Measurements from ENCODE around the gene INTS3. TPM values are rescaled to one million over a fixed set of nuclear protein-coding genes. Genes with fewer than 3 reads are reported as not detected.

INTS3 gene
- total RNA-seq, 4 donors from 2014 or later, result 16.1 to 28.0 (median 19.9) TPM

- H3K36me3 ChIP-seq, result no peaks in the 10 kb centered on the region
- no peak overlapping the region for H3K27ac ChIP-seq
- intact Hi-C loops (cut with DNase I; ENCODE audit: low total_unique reads), result no loop called here
- in situ Hi-C loops (cut with MboI; ENCODE audit: low sequenced_read_pairs in 4 of 4), result loop anchor here in 1 of 4 donors (25.0 kb wide), 1 partner anchor 294 kb away; the partner anchor contains the start of genes JTB, RAB13 and RPS27
- ATAC-seq (no peak), DNase-seq (no peak)
- H3K4me1 ChIP-seq, result no peaks in the 10 kb centered on the region
- no peaks in the 10 kb centered on the region for H3K9me3 ChIP-seq
- TF ChIP-seq POLR2A (IDR thresholded peaks at IDR 0.05) (no peak), CTCF (IDR thresholded peaks at IDR 0.05 in 4 of 5, conservative IDR thresholded peaks at IDR 0.05 in 1 of 5) (no peak)
- no peaks in the 10 kb centered on the region for H3K27me3 ChIP-seq
- H3K4me3 ChIP-seq, result no peak overlapping the region
Measured at GRCh38 chr1:153693466-153693865, 34.4 kb upstream of the INTS3 start.

DNA sequence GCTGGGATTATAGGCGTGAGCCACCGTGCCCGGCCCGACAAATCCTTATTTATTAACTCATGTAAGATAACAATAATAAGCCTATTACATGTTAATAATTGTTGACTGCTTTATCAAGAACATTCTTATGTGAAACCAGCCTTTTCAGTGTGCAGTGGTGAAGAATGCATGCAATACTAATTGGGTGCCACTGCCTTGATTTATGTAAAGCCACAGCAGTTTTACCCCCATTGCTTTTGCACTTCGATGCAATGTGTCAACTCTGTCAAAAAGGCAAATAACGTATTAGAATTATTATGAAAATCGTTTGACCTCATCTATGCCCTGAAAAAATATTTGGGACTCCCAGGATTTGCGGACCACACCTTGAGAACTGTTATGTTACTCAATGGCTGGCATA lies 31.1 kb upstream of the INTS3 start:
- Histone ChIP-seq H3K36me3 (no peaks in the 10 kb centered on the region), H3K9me3 (no peaks in the 10 kb centered on the region), H3K4me3 (no peak overlapping the region), H3K4me1 (peaks cover 0 to 4% of the 10 kb centered on the region in 2 donors), H3K27me3 (no peaks in the 10 kb centered on the region), H3K27ac (peak overlapping the region in 3 of 4 donors; percentile 63 to 79 (median 72))
- no peak for DNase-seq
- intact Hi-C loops (cut with DNase I; ENCODE audit: low total_unique reads), result no loop called here
- ATAC-seq, result no peak
- in situ Hi-C loops (cut with MboI; ENCODE audit: low sequenced_read_pairs in 4 of 4), result loop anchor here in 1 of 4 donors (25.0 kb wide), 1 partner anchor 291 kb away; the partner anchor contains the start of genes JTB, RAB13 and RPS27
- TF ChIP-seq CTCF (IDR thresholded peaks at IDR 0.05 in 4 of 5, conservative IDR thresholded peaks at IDR 0.05 in 1 of 5), result no peak
- no peak for TF ChIP-seq POLR2A (IDR thresholded peaks at IDR 0.05)

DNA sequence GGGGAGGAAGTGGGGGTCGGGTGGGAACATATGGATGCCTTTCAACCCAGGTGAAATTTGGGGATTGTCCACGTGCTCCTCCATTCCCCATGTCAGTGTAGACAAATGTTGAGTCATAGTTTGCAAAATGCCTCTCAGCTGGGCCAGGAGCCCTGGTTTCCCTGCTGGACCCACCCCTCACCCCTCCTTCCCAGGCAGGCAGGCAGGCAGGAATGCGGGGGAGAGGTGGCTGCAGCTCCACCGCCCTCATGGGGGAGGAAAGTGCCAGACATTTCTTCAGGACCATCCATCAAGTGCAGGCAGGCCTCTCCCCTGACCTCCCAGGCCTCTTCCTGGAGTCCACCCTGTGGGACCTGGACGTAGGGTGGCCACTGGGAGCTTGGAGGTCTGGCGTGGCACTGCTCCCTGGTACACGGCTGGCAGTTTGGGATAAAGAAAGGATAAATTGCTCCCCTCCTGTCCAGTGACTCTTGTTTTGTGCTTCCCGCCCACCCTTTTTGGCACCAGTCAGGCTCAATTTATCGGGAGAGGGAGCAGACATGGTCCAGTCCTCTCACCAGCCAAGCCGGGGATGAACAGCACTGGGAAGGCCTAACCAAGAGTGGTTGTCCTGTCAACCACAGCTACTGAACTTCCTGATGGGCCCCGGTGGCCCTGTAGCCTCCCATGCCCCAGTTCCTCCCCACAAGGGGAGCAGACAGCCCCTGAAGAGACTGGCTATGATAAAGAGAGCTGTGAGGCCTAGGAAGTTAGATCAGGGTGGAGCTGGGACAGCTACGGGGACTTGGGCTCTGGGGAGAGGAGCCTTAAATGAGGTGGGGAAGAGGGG lies 30.4 kb upstream of the INTS3 start:
- no peaks in the 10 kb centered on the region for H3K9me3 ChIP-seq
- no peaks in the 10 kb centered on the region for H3K36me3 ChIP-seq
- H3K4me3 ChIP-seq, result no peak overlapping the region
- DNase-seq, result no peak
- H3K27ac ChIP-seq, result peak overlapping the region; percentile 63 to 79 (median 69)
- TF ChIP-seq CTCF (IDR thresholded peaks at IDR 0.05 in 4 of 5, conservative IDR thresholded peaks at IDR 0.05 in 1 of 5), result no peak
- TF ChIP-seq POLR2A (IDR thresholded peaks at IDR 0.05), result no peak
- H3K27me3 ChIP-seq, result no peaks in the 10 kb centered on the region
- in situ Hi-C loops (cut with MboI; ENCODE audit: low sequenced_read_pairs in 4 of 4) (loop anchor here in 1 of 4 donors (25.0 kb wide), 1 partner anchor 290 kb away; the partner anchor contains the start of genes JTB, RAB13 and RPS27), intact Hi-C loops (cut with DNase I; ENCODE audit: low total_unique reads) (no loop called here)
- H3K4me1 ChIP-seq, result peaks cover 0 to 4% of the 10 kb centered on the region in 2 donors
- peak in 1 of 2 donors; percentile 9 for ATAC-seq

GRCh38 chr1:153698020-153698922 lies 29.6 kb upstream of the INTS3 start:
- peaks cover 0 to 4% of the 10 kb centered on the region in 2 donors for H3K4me1 ChIP-seq
- H3K9me3 ChIP-seq, result no peaks in the 10 kb centered on the region
- intact Hi-C loops (cut with DNase I; ENCODE audit: low total_unique reads), result no loop called here
- H3K27me3 ChIP-seq, result no peaks in the 10 kb centered on the region
- in situ Hi-C loops (cut with MboI; ENCODE audit: low sequenced_read_pairs in 4 of 4), result loop anchor here in 1 of 4 donors (25.0 kb wide), 1 partner anchor 289 kb away; the partner anchor contains the start of genes JTB, RAB13 and RPS27
- TF ChIP-seq CTCF (IDR thresholded peaks at IDR 0.05 in 4 of 5, conservative IDR thresholded peaks at IDR 0.05 in 1 of 5) (no peak), POLR2A (IDR thresholded peaks at IDR 0.05) (no peak)
- peak overlapping the region in 1 of 4 donors; percentile 1 for H3K4me3 ChIP-seq
- DNase-seq (peak in 1 of 2 donors; percentile 25), ATAC-seq (peak; percentile 45 to 57)
- H3K36me3 ChIP-seq, result no peaks in the 10 kb centered on the region
- H3K27ac ChIP-seq, result peak overlapping the region; percentile 63 to 79 (median 69)
